GM23338 (cell line): ENCODE data around the gene SNAPC1. TPM values are rescaled to one million over a fixed set of nuclear protein-coding genes. Genes with fewer than 3 reads are reported as not detected.

Experiments
- ATAC-seq: fragments of 200-7000 bp; cut with Tn5 transposase; 3 replicates; pipeline ENCODE4 v1.9.1; 2020
- DNase-seq: peaks from one replicate; pipeline ENCODE4 v3.0.0-alpha.2; 2015; ENCODE audit warnings: low spot score
- H2AFZ ChIP-seq: fragments of 200-600 bp; sonication (generic); 2 replicates; pipeline ENCODE4 v1.8.0; 2016; ENCODE audit warnings: antibody characterized with exemption, mild to moderate bottlenecking, moderate library complexity
- H3F3A ChIP-seq: fragments of 200-600 bp; sonication (generic); replicated peaks from 2 replicates; pipeline ENCODE4 v1.8.0; 2017; ENCODE audit warnings: antibody characterized with exemption, mixed run types, low read depth
- H3K27ac ChIP-seq: fragments of 200-600 bp; sonication (generic); 2 replicates; pipeline ENCODE4 v1.6.1; 2016; ENCODE audit warnings: low read depth
- H3K27me3 ChIP-seq: fragments of 200-600 bp; sonication (generic); 2 replicates; pipeline ENCODE4 v1.8.0; 2016; ENCODE audit warnings: mild to moderate bottlenecking, mixed run types, moderate library complexity; ENCODE audit not compliant: insufficient read depth
- H3K36me3 ChIP-seq: fragments of 200-600 bp; sonication (generic); 2 replicates; pipeline ENCODE4 v1.8.0; 2016; ENCODE audit warnings: mild to moderate bottlenecking; ENCODE audit not compliant: insufficient read depth
- H3K4me1 ChIP-seq: fragments of 200-600 bp; sonication (generic); 2 replicates; pipeline ENCODE4 v1.8.0; 2016; ENCODE audit warnings: mild to moderate bottlenecking, moderate library complexity; ENCODE audit not compliant: insufficient read depth
- H3K4me2 ChIP-seq: fragments of 200-600 bp; sonication (generic); 2 replicates; pipeline ENCODE4 v1.7.1; 2017; ENCODE audit warnings: mixed run types
- H3K4me3 ChIP-seq: fragments of 200-600 bp; sonication (generic); 2 replicates; pipeline ENCODE4 v1.6.1; 2016; ENCODE audit warnings: mixed run types
- H3K79me2 ChIP-seq: fragments of 200-600 bp; sonication (generic); replicated peaks from 2 replicates; pipeline ENCODE4 v1.8.0; 2017; ENCODE audit warnings: mild to moderate bottlenecking; ENCODE audit not compliant: insufficient read depth
- H3K9me2 ChIP-seq: fragments of 200-600 bp; sonication (generic); 2 replicates; pipeline ENCODE4 v1.8.0; 2017; ENCODE audit not compliant: insufficient read depth
- H4K20me1 ChIP-seq: fragments of 200-600 bp; sonication (generic); replicated peaks from 2 replicates; pipeline ENCODE4 v1.8.0; 2017; ENCODE audit warnings: mild to moderate bottlenecking; ENCODE audit not compliant: insufficient read depth
- H3K27ac Mint-ChIP-seq: 2 replicates; pipeline ENCODE4 v1.8.0; 2020; ENCODE audit warnings: inconsistent platforms, mild to moderate bottlenecking, moderate library complexity, mixed read lengths
- H3K27me3 Mint-ChIP-seq: 3 replicates; pipeline ENCODE4 v1.8.0; 2022; ENCODE audit warnings: low read depth, mild to moderate bottlenecking, moderate library complexity, mixed read lengths, inconsistent platforms; ENCODE audit not compliant: insufficient read depth, poor library complexity
- H3K36me3 Mint-ChIP-seq: 3 replicates; pipeline ENCODE4 v1.8.0; 2021; ENCODE audit warnings: low read depth, mild to moderate bottlenecking, inconsistent platforms, moderate library complexity, mixed read lengths
- H3K4me1 Mint-ChIP-seq: 3 replicates; pipeline ENCODE4 v1.8.0; 2020; ENCODE audit warnings: mild to moderate bottlenecking, inconsistent platforms, mixed read lengths
- H3K4me3 Mint-ChIP-seq: 3 replicates; pipeline ENCODE4 v1.8.0; 2021; ENCODE audit warnings: moderate library complexity, mild to moderate bottlenecking, inconsistent platforms, mixed read lengths
- H3K9me3 Mint-ChIP-seq: 3 replicates; pipeline ENCODE4 v1.8.0; 2020; ENCODE audit warnings: moderate library complexity, mild to moderate bottlenecking, inconsistent platforms, mixed read lengths
- CREB1 ChIP-seq: fragments of 250-450 bp; sonication (Bioruptor Pico); IDR thresholded peaks from 2 replicates; pipeline ENCODE4 v1.5.0; 2020; ENCODE audit warnings: low read depth, mild to moderate bottlenecking, moderate library complexity
- CTCF ChIP-seq, 2 experiments: fragments of 200-600 bp in 1 of 2; sonication (generic) in 1 of 2; conservative IDR thresholded peaks; 2 replicates each; pipeline versions ENCODE4 v1.5.1 to v1.6.1; 2016 to 2017; ENCODE audit warnings: antibody characterized with exemption in 2 of 2, low read depth in 2 of 2, mild to moderate bottlenecking in 2 of 2, moderate library complexity in 1 of 2
- ETS1 ChIP-seq: IDR thresholded peaks from 2 replicates; pipeline ENCODE4 v1.6.1; 2016; ENCODE audit warnings: antibody characterized with exemption
- EZH2 ChIP-seq: fragments of 200-600 bp; sonication (generic); IDR thresholded peaks from one replicate; pipeline ENCODE4 v1.8.0; 2017; ENCODE audit warnings: antibody characterized with exemption, mild to moderate bottlenecking, low read depth; ENCODE audit not compliant: unreplicated experiment
- EZH2phosphoT487 ChIP-seq: fragments of 200-600 bp; sonication (generic); IDR thresholded peaks from one replicate; pipeline ENCODE4 v1.8.1; 2018; ENCODE audit warnings: antibody characterized with exemption; ENCODE audit not compliant: unreplicated experiment
- JUNB ChIP-seq: IDR thresholded peaks from one replicate; pipeline ENCODE4 v1.6.1; 2016; ENCODE audit warnings: antibody characterized with exemption; ENCODE audit not compliant: unreplicated experiment
- NANOG ChIP-seq: IDR thresholded peaks from 2 replicates; pipeline ENCODE4 v1.6.1; 2016; ENCODE audit warnings: antibody characterized with exemption, borderline replicate concordance
- POLR2AphosphoS5 ChIP-seq: IDR thresholded peaks from 2 replicates; pipeline ENCODE4 v1.6.1; 2016; ENCODE audit warnings: antibody characterized with exemption, low read depth
- REST ChIP-seq: IDR thresholded peaks from one replicate; pipeline ENCODE4 v1.6.1; 2018; ENCODE audit warnings: antibody characterized with exemption; ENCODE audit not compliant: unreplicated experiment
- STAT1 ChIP-seq: IDR thresholded peaks from one replicate; pipeline ENCODE4 v1.6.1; 2016; ENCODE audit warnings: antibody characterized with exemption; ENCODE audit not compliant: unreplicated experiment
- ZNF114 ChIP-seq: fragments of 250-450 bp; sonication (Bioruptor Pico); IDR thresholded peaks from 2 replicates; pipeline ENCODE4 v1.5.0; 2020; ENCODE audit warnings: mild to moderate bottlenecking, moderate library complexity
- ZNF331 ChIP-seq: fragments of 250-450 bp; sonication (Bioruptor Pico); IDR thresholded peaks from 2 replicates; pipeline ENCODE4 v1.5.0; 2020; ENCODE audit warnings: low read depth, mild to moderate bottlenecking, moderate library complexity
- polyA plus RNA-seq: library from polyadenylated mRNA; unstranded; fragments of >200 nt; fragmentation: Nextera tagmentation; extraction: Ambion mirVana; gene quantifications from 2 replicates; pipeline ENCODE4 v1.2.1, GENCODE V29; 2016
- total RNA-seq: library from RNA; depleted of rRNA; stranded (reverse); fragments of >200 nt; shearing (Covaris generic); gene quantifications from 2 replicates; pipeline ENCODE4 v1.2.3, GENCODE V29; 2014
- TF ChIP-seq, protein P1 (sequence below): fragments of 250-450 bp; sonication (Bioruptor Pico); IDR thresholded peaks from 2 replicates; pipeline ENCODE4 v1.5.0; 2020; ENCODE audit warnings: mild to moderate bottlenecking, moderate library complexity

Gene SNAPC1
- total and polyA plus RNA-seq, 2 experiments from 2014 or later: 14.8 to 33.4 TPM

GRCh38 chr14:61720294-61720661 is 41.9 kb upstream of the SNAPC1 start:
- peak overlapping the region; percentile 46; the same call in 1 of the 2 replicates for H3K27ac ChIP-seq
- no peaks in the 10 kb centered on the region for H3K27me3 ChIP-seq
- H3K4me2 ChIP-seq: no peak overlapping the region
- no peak overlapping the region; the same call in 1 of the 2 replicates for H3K27ac Mint-ChIP-seq
- TF ChIP-seq ETS1: no peak
- no peak for TF ChIP-seq CTCF (conservative IDR thresholded peaks at IDR 0.05; ENCODE audit: low read depth in 2 of 2)
- TF ChIP-seq STAT1: no peak
- no peak for TF ChIP-seq POLR2AphosphoS5
- no peak for TF ChIP-seq ZNF331
- TF ChIP-seq ZNF114 (CRISPR knock-in tag): no peak
- no peak for TF ChIP-seq EZH2phosphoT487
- TF ChIP-seq CREB1: no peak
- TF ChIP-seq JUNB: no peak
- TF ChIP-seq, protein P1, sequence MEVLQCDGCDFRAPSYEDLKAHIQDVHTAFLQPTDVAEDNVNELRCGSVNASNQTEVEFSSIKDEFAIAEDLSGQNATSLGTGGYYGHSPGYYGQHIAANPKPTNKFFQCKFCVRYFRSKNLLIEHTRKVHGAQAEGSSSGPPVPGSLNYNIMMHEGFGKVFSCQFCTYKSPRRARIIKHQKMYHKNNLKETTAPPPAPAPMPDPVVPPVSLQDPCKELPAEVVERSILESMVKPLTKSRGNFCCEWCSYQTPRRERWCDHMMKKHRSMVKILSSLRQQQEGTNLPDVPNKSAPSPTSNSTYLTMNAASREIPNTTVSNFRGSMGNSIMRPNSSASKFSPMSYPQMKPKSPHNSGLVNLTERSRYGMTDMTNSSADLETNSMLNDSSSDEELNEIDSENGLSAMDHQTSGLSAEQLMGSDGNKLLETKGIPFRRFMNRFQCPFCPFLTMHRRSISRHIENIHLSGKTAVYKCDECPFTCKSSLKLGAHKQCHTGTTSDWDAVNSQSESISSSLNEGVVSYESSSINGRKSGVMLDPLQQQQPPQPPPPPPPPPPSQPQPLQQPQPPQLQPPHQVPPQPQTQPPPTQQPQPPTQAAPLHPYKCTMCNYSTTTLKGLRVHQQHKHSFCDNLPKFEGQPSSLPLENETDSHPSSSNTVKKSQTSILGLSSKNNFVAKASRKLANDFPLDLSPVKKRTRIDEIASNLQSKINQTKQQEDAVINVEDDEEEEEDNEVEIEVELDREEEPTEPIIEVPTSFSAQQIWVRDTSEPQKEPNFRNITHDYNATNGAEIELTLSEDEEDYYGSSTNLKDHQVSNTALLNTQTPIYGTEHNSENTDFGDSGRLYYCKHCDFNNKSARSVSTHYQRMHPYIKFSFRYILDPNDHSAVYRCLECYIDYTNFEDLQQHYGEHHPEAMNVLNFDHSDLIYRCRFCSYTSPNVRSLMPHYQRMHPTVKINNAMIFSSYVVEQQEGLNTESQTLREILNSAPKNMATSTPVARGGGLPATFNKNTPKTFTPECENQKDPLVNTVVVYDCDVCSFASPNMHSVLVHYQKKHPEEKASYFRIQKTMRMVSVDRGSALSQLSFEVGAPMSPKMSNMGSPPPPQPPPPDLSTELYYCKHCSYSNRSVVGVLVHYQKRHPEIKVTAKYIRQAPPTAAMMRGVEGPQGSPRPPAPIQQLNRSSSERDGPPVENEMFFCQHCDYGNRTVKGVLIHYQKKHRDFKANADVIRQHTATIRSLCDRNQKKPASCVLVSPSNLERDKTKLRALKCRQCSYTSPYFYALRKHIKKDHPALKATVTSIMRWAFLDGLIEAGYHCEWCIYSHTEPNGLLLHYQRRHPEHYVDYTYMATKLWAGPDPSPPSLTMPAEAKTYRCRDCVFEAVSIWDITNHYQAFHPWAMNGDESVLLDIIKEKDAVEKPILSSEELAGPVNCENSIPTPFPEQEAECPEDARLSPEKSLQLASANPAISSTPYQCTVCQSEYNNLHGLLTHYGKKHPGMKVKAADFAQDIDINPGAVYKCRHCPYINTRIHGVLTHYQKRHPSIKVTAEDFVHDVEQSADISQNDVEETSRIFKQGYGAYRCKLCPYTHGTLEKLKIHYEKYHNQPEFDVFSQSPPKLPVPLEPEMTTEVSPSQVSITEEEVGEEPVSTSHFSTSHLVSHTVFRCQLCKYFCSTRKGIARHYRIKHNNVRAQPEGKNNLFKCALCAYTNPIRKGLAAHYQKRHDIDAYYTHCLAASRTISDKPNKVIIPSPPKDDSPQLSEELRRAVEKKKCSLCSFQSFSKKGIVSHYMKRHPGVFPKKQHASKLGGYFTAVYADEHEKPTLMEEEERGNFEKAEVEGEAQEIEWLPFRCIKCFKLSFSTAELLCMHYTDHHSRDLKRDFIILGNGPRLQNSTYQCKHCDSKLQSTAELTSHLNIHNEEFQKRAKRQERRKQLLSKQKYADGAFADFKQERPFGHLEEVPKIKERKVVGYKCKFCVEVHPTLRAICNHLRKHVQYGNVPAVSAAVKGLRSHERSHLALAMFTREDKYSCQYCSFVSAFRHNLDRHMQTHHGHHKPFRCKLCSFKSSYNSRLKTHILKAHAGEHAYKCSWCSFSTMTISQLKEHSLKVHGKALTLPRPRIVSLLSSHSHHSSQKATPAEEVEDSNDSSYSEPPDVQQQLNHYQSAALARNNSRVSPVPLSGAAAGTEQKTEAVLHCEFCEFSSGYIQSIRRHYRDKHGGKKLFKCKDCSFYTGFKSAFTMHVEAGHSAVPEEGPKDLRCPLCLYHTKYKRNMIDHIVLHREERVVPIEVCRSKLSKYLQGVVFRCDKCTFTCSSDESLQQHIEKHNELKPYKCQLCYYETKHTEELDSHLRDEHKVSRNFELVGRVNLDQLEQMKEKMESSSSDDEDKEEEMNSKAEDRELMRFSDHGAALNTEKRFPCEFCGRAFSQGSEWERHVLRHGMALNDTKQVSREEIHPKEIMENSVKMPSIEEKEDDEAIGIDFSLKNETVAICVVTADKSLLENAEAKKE (CRISPR knock-in tag): no peak
- TF ChIP-seq REST: no peak
- no peak for TF ChIP-seq NANOG
- no peak for TF ChIP-seq EZH2
- ATAC-seq: no peak
- no peak overlapping the region for H2AFZ ChIP-seq
- H3K79me2 ChIP-seq: peaks cover 99% of the 10 kb centered on the region
- H3K9me3 Mint-ChIP-seq: no peaks in the 10 kb centered on the region
- H3K9me2 ChIP-seq: no peaks in the 10 kb centered on the region
- H3K27me3 Mint-ChIP-seq: peaks cover 2% of the 10 kb centered on the region
- no peak overlapping the region for H3K4me3 Mint-ChIP-seq
- H3F3A ChIP-seq: no peaks in the 10 kb centered on the region
- peaks cover 44% of the 10 kb centered on the region for H3K36me3 Mint-ChIP-seq
- H3K36me3 ChIP-seq: peaks cover 36% of the 10 kb centered on the region
- H4K20me1 ChIP-seq: peaks cover 56% of the 10 kb centered on the region
- peaks cover 48% of the 10 kb centered on the region for H3K4me1 ChIP-seq
- no peak overlapping the region for H3K4me3 ChIP-seq
- no peak for DNase-seq
- peaks cover 43% of the 10 kb centered on the region for H3K4me1 Mint-ChIP-seq
